Measurements from ENCODE around the gene PLXNA4.

Gene PLXNA4

DNA sequence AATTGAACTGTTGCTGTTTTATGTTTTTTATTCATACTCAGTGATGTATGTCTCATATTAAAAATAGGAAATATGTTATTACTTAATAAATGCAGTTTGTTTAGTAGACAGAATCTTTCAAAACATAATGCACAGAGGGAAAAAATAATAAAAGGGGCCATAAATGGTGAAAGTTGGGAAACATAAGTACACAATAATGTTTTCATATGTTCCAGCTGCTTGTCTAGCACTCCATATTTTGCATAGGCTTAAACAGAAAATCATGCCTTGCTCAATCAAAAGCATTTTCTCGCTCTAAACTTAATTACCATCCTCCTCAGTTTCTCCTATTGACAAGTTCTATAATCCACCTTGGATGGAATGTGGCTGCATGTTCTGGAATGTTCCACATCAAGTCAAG is 333.2 kb downstream of the PLXNA4 start:
- TF ChIP-seq EZH2phosphoT487 (conservative IDR thresholded peaks at IDR 0.05; ENCODE audit: low read length) (no peak), CTCF (IDR thresholded peaks at IDR 0.05; ENCODE audit: insufficient read depth, low read length, poor library complexity, severe bottlenecking) (no peak)
- no peaks in the 10 kb centered on the region for H3K36me3 ChIP-seq (ENCODE audit: low read length)
- H3K4me2 ChIP-seq (ENCODE audit: low read depth, low read length, poor library complexity, severe bottlenecking), result no peak overlapping the region

DNA sequence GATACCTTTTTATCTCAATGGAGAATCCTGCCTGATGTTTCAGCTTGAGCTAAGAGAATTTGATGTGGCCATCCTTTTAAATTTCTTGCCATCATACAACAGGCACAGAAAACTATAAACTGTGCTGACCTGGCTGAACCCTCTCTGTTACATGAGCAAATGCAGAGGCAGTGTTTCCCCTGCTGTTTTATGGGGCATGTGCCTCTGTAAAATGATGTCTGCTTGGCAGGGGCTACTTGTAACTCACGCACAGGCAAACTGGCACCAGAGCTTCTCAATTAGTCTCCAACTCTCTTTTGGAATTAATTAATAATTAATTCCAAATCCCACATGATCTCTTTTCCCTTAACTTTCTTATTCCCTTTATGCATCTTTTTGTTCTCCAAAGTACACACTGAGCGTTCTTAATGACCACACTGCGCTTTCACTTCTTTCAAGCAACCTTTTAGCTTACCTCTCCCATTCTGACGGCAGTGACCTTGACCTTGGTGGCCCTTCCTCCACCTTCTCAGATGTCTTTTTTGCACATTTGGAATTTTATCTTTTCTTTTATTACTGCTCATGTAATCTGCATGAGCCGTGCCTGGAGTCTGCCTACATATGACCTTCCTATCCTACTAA is 334.0 kb downstream of the PLXNA4 start:
- Histone ChIP-seq H3K79me2 (ENCODE audit: insufficient read depth, low read length) (no peaks in the 10 kb centered on the region), H3K27me3 (ENCODE audit: low read length) (no peaks in the 10 kb centered on the region), H3K4me2 (ENCODE audit: low read depth, low read length, poor library complexity, severe bottlenecking) (no peak overlapping the region), H3K9me2 (replicated peaks; ENCODE audit: insufficient read depth, low read length) (no peaks in the 10 kb centered on the region), H3K9ac (ENCODE audit: low read length) (no peak overlapping the region), H3K4me3 (ENCODE audit: insufficient read depth, low read length, poor library complexity, severe bottlenecking) (no peak overlapping the region), H2AFZ (ENCODE audit: low read depth, low read length, severe bottlenecking) (no peak overlapping the region), H3K27ac (ENCODE audit: low read depth, low read length) (no peak overlapping the region), H3K9me3 (ENCODE audit: insufficient read depth, low read length) (no peaks in the 10 kb centered on the region), H3K36me3 (ENCODE audit: low read length) (no peaks in the 10 kb centered on the region), H4K20me1 (ENCODE audit: low read depth, low read length) (no peaks in the 10 kb centered on the region), H3F3A (ENCODE audit: insufficient read depth) (no peaks in the 10 kb centered on the region)
- no peak for TF ChIP-seq CTCF (IDR thresholded peaks at IDR 0.05; ENCODE audit: insufficient read depth, low read length, poor library complexity, severe bottlenecking)
- TF ChIP-seq EZH2phosphoT487 (conservative IDR thresholded peaks at IDR 0.05; ENCODE audit: low read length), result no peak

More for the DNA sequence above, 333.2 kb downstream of the PLXNA4 start:
- Histone ChIP-seq H3K4me3 (ENCODE audit: insufficient read depth, low read length, poor library complexity, severe bottlenecking) (no peak overlapping the region), H2AFZ (ENCODE audit: low read depth, low read length, severe bottlenecking) (no peak overlapping the region), H3K27me3 (ENCODE audit: low read length) (no peaks in the 10 kb centered on the region), H3K27ac (ENCODE audit: low read depth, low read length) (no peak overlapping the region), H3K79me2 (ENCODE audit: insufficient read depth, low read length) (no peaks in the 10 kb centered on the region), H4K20me1 (ENCODE audit: low read depth, low read length) (no peaks in the 10 kb centered on the region), H3K9me3 (ENCODE audit: insufficient read depth, low read length) (no peaks in the 10 kb centered on the region), H3K9ac (ENCODE audit: low read length) (no peak overlapping the region), H3K9me2 (replicated peaks; ENCODE audit: insufficient read depth, low read length) (no peaks in the 10 kb centered on the region), H3F3A (ENCODE audit: insufficient read depth) (no peaks in the 10 kb centered on the region)

DNA sequence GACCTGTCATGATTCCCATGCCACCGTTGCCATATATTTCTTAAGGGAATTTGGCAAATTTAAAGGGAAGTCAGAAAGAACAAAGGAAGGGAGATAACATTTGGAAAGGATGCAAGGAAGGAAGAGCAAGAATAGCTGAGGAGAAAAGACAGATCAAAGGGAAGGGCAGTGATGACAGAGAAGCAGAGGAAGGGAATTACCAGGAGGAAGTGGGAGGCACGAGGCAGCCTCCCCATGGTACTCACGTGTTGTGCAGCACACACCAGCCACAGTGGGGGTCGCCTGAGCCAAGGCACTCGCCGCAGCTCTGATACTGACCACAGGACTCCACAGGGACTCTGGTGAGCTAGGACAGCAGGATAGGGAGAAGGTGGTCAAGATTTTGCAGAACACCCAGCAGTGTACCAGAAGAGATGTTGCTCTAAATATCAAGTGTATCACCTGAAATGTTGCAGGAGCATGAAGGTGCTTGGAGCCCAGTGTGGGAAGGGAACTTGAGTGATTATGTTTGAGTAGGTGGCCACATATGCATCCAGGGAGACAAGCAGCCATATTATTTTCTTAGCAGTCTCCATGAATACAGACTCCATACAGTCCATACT is 335.3 kb downstream of the PLXNA4 start:
- H3K79me2 ChIP-seq (ENCODE audit: insufficient read depth, low read length), result no peaks in the 10 kb centered on the region
- no peaks in the 10 kb centered on the region for H3K9me2 ChIP-seq (replicated peaks; ENCODE audit: insufficient read depth, low read length)
- no peaks in the 10 kb centered on the region for H3F3A ChIP-seq (ENCODE audit: insufficient read depth)
- H3K9me3 ChIP-seq (ENCODE audit: insufficient read depth, low read length), result no peaks in the 10 kb centered on the region
- H3K4me3 ChIP-seq (ENCODE audit: insufficient read depth, low read length, poor library complexity, severe bottlenecking), result no peak overlapping the region
- no peak overlapping the region for H3K27ac ChIP-seq (ENCODE audit: low read depth, low read length)
- H3K36me3 ChIP-seq (ENCODE audit: low read length), result no peaks in the 10 kb centered on the region
- no peaks in the 10 kb centered on the region for H4K20me1 ChIP-seq (ENCODE audit: low read depth, low read length)
- no peak overlapping the region for H3K9ac ChIP-seq (ENCODE audit: low read length)
- TF ChIP-seq EZH2phosphoT487 (conservative IDR thresholded peaks at IDR 0.05; ENCODE audit: low read length) (no peak), CTCF (IDR thresholded peaks at IDR 0.05; ENCODE audit: insufficient read depth, low read length, poor library complexity, severe bottlenecking) (no peak)
- no peak overlapping the region for H2AFZ ChIP-seq (ENCODE audit: low read depth, low read length, severe bottlenecking)
- H3K27me3 ChIP-seq (ENCODE audit: low read length), result no peaks in the 10 kb centered on the region
- no peak overlapping the region for H3K4me2 ChIP-seq (ENCODE audit: low read depth, low read length, poor library complexity, severe bottlenecking)
